Measurements from ENCODE around the gene UPP2. TPM values are rescaled to one million over a fixed set of nuclear protein-coding genes. Genes with fewer than 3 reads are reported as not detected.

UPP2 gene
- total RNA-seq, 1 donor from 2014 or later: not detected

GRCh38 chr2:158182676-158183295, 81.1 kb downstream of the UPP2 start:
- ATAC-seq: no peak
- intact Hi-C loops (cut with DNase I): loop anchor here (5.0 kb wide), 1 partner anchor 275 kb away; the partner anchor contains the start of genes CCDC148 and PKP4

GRCh38 chr2:158184001-158184400, 82.3 kb downstream of the UPP2 start:
- DNase-seq (ENCODE audit: missing footprints) (no peak), ATAC-seq (no peak)
- intact Hi-C loops (cut with DNase I): loop anchor here (5.0 kb wide), 1 partner anchor 273 kb away; the partner anchor contains the start of genes CCDC148 and PKP4

More at GRCh38 chr2:158182676-158183295, 81.1 kb downstream of the UPP2 start:
- no peak for DNase-seq (ENCODE audit: missing footprints)

GRCh38 chr2:158184556-158185343, 83.1 kb downstream of the UPP2 start:
- intact Hi-C loops (cut with DNase I): loop anchor here (5.0 kb wide), 1 partner anchor 273 kb away; the partner anchor contains the start of genes CCDC148 and PKP4

More at GRCh38 chr2:158184556-158185343, 83.1 kb downstream of the UPP2 start:
- DNase-seq (ENCODE audit: missing footprints) (no peak), ATAC-seq (no peak)

Other genes with a start within 250 kb of the UPP2 start
- gene ACVR1, start 225.5 kb upstream of the UPP2 start, total RNA-seq: 25.3 TPM